GM18505 (cell line): Measurements from ENCODE around the gene PHKA2.

Experiments used
- ATAC-seq: cut with Tn5 transposase; IDR thresholded peaks from one replicate; pipeline ENCODE4 v1.9.1; 2021; ENCODE audit not compliant: unreplicated experiment
- POLR2A ChIP-seq: IDR thresholded peaks from 4 replicates; pipeline ENCODE4 v1.6.1; 2011; ENCODE audit warnings: borderline replicate concordance; ENCODE audit not compliant: insufficient read depth, insufficient read length; ENCODE audit errors: extremely low read depth

PHKA2 gene

GRCh38 chrX:18895189-18895951, 88.5 kb downstream of the PHKA2 start:
- TF ChIP-seq POLR2A = no peak
- ATAC-seq = no peak

DNA sequence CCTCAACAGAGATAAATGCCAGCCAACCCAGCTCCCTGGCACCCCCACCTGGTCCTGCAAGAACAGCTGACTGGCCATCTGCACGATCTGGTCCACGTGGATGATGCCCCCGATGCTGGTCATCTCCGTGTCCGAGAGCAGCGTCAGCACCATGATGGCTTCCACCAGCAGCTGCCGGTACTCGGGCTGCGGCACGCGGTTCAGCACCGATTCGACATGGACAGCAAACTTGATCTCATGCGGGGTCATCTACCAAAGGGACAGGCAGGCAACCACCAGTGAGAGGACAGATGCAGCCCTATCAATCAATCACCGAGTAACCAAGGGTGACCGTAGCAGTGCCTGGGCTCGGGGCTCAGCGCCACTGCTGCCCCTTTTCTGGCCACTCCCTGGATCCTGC, 89.8 kb downstream of the PHKA2 start:
- ATAC-seq = no peak
- TF ChIP-seq POLR2A = no peak

DNA sequence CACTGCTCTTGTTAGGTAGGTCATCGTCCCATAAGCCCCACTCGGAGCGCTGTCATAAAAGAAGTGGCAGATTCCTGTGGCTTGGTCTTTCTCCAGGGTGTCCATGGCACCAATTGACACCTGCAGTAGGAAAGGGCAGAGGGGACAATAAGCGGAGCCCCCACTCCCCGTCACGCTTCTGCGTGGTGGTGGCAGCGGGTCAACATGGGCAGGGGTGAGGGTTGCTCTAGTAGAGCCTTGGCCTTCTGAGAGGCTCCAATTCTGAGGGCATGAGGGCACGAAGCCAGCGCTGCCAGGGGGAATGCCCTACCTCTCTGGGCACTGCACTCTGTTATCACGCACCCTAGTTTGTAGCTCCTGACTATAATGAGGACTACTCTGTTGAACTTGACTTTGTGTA, 90.4 kb downstream of the PHKA2 start:
- no peak for TF ChIP-seq POLR2A
- no peak for ATAC-seq

- no peak for TF ChIP-seq POLR2A
- no peak for ATAC-seq
These were observed 91.0 kb downstream of the PHKA2 start for GRCh38 chrX:18892899-18893298.

GRCh38 chrX:18891548-18891945, 92.4 kb downstream of the PHKA2 start:
- no peak for TF ChIP-seq POLR2A

GRCh38 chrX:18890724-18891547, 93.0 kb downstream of the PHKA2 start:
- TF ChIP-seq POLR2A = no peak
- ATAC-seq = no peak

More at GRCh38 chrX:18891548-18891945, 92.4 kb downstream of the PHKA2 start:
- no peak for ATAC-seq

DNA sequence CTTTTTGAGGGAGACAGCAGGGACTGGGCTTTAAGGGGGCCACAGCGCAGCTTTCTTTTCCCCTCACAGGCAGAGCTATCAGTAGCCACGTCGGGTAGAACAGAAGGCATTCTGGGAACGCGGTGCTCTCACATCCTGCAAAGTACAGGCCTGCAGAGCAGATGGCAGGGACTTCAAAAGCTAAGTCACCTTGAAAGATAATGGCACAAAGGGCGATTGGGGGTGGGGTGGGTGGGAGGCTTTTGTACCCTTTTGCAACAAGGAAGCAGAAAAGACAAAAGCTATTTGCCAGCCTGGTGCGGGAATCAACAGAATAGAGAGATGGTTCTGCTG, 93.9 kb downstream of the PHKA2 start:
- TF ChIP-seq POLR2A = no peak
- no peak for ATAC-seq

DNA sequence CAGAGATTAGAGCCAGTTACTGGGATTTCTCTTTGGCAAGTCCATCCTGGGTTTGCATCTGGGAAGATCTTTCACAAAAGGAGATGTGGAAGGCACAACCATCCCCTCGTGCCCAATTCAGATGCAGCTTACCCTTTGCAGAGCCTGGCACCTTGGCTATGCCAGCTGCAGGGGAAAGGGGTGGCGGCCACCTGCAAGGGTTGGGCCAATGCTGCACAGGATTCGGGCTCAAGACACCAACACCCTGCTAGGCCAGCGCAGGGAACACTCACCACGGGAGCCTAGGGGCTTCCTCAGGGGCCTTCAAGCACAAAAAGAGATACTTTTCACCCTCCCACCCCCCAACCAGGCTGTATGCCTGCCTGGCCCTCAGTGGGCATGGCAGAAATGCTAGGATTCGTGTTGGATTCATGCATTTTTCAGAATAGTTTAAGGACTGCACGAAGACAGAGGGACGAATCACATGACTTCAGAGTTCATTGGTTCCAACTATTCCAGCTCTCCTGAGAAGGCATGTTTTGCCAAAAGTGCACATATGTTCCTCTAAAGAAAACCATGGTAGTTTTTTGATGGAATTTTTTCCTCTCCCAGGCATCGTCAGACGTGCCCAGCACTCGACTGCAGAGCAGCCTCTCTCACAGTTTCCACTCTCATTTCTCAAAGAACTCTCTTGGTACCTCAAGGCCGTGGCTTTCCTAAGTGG, 94.4 kb downstream of the PHKA2 start:
- ATAC-seq = no peak
- no peak for TF ChIP-seq POLR2A

GRCh38 chrX:18888281-18888680, 95.6 kb downstream of the PHKA2 start:
- no peak for TF ChIP-seq POLR2A

DNA sequence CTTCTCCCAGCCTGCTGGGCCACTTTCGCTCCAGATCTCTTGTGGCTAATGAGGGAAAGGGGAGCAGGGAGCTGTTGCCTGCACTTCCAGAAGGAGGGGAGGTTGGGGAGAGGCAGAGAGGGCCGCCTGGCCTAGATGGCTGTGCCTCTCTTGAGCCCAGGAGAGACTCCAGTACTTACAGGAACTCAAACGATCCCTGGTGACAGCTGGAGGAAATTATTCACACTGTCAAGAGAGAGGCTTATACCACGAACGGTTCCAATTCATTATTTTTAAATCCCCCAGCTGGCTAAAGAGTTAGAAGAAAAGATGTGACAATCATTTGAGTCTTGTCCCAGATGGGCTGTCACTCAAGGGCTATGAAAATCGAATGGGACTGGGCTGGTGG, 96.1 kb downstream of the PHKA2 start:
- no peak for ATAC-seq
- TF ChIP-seq POLR2A = no peak

More at GRCh38 chrX:18888281-18888680, 95.6 kb downstream of the PHKA2 start:
- ATAC-seq = no peak

GRCh38 chrX:18887177-18887824, 96.6 kb downstream of the PHKA2 start:
- ATAC-seq = no peak

GRCh38 chrX:18886344-18887161, 97.4 kb downstream of the PHKA2 start:
- peak; percentile 60 for TF ChIP-seq POLR2A
- ATAC-seq = peak; percentile 66

More at GRCh38 chrX:18887177-18887824, 96.6 kb downstream of the PHKA2 start:
- no peak for TF ChIP-seq POLR2A

DNA sequence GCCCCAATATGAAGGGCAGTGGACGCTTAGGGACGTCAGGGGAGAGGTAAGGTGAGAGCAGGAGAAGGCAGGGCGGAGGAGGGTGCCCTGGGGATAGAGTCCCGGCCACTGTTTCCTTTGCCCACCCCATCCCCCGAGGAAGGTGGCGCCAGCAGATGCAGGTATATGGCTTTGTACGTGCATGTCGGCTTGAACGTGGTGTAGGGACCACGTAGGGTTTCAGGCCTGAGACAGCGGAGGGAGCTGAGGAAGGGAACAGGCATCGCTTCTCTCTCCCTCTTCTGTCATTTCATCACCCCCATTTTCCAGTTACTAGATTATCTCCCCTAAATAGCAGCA, 97.9 kb downstream of the PHKA2 start:
- TF ChIP-seq POLR2A = no peak
- ATAC-seq = peak; percentile 23

GRCh38 chrX:18885328-18886004, 98.4 kb downstream of the PHKA2 start:
- no peak for ATAC-seq

More at GRCh38 chrX:18885328-18886004, 98.4 kb downstream of the PHKA2 start:
- no peak for TF ChIP-seq POLR2A
